NCI-H2171 treated with DMSO at 0.1 percent for 48 hours (cell line): ENCODE results near the gene RAB31.
A peak's percentile ranks its signal among the peaks of the same experiment; 100 is the strongest.
"Not testable (repeated sequence)": the region's sequence is repeated elsewhere in the genome, so short reads cannot be mapped to it uniquely, and the experiment has no call there.

ENCODE experiments used
- DNase-seq: peaks from one replicate; lab custom pipeline; 2025; lab: John Stamatoyannopoulos, UW

The RAB31 gene

GRCh38 chr18:9886005-9886348, 177.9 kb downstream of the RAB31 start:
- no peak for DNase-seq

GRCh38 chr18:9887992-9888391, 179.9 kb downstream of the RAB31 start:
- DNase-seq, result no peak

GRCh38 chr18:9890196-9890595, 182.1 kb downstream of the RAB31 start:
- DNase-seq, result no peak

- no peak for DNase-seq
These were observed 182.9 kb downstream of the RAB31 start for GRCh38 chr18:9890957-9891356.

- not testable (repeated sequence) for DNase-seq
These were observed 183.4 kb downstream of the RAB31 start for GRCh38 chr18:9891515-9891914.

- DNase-seq, result no peak
These were observed 186.5 kb downstream of the RAB31 start for GRCh38 chr18:9894454-9895068.

GRCh38 chr18:9897129-9897528, 189.0 kb downstream of the RAB31 start:
- DNase-seq, result no peak

- not testable (repeated sequence) for DNase-seq
These were observed 189.7 kb downstream of the RAB31 start for GRCh38 chr18:9897787-9898291.

- DNase-seq, result peak; percentile 72
These were observed 190.9 kb downstream of the RAB31 start for GRCh38 chr18:9898792-9899549.

- DNase-seq, result not testable (repeated sequence)
These were observed 191.4 kb downstream of the RAB31 start for GRCh38 chr18:9899550-9899930.

GRCh38 chr18:9900699-9901098, 192.6 kb downstream of the RAB31 start:
- DNase-seq, result no peak

GRCh38 chr18:9901377-9901776, 193.3 kb downstream of the RAB31 start:
- DNase-seq, result peak; percentile 5

- DNase-seq, result not testable (repeated sequence)
These were observed 194.2 kb downstream of the RAB31 start for GRCh38 chr18:9902264-9902663.

GRCh38 chr18:9902832-9903231, 194.7 kb downstream of the RAB31 start:
- DNase-seq, result peak; percentile 79

GRCh38 chr18:9905401-9905922, 197.4 kb downstream of the RAB31 start:
- no peak for DNase-seq

GRCh38 chr18:9906481-9906880, 198.4 kb downstream of the RAB31 start:
- DNase-seq, result no peak

GRCh38 chr18:9907867-9908266, 199.8 kb downstream of the RAB31 start:
- no peak for DNase-seq

- no peak for DNase-seq
These were observed 202.0 kb downstream of the RAB31 start for GRCh38 chr18:9910071-9910470.

- no peak for DNase-seq
These were observed 202.6 kb downstream of the RAB31 start for GRCh38 chr18:9910661-9911060.

- no peak for DNase-seq
These were observed 203.1 kb downstream of the RAB31 start for GRCh38 chr18:9911226-9911625.
